Spleen (tissue), 11 donors: ENCODE measurements around the gene MDGA2. TPM values are rescaled to one million over a fixed set of nuclear protein-coding genes. Genes with fewer than 3 reads are reported as not detected.

Experiments used
- DNase-seq: peaks from one replicate; pipeline ENCODE4 v3.0.0-alpha.2; 2020
- H3K27ac ChIP-seq, 8 donors: fragments of 200-600 bp; sonication (generic) in 7 of 8; 1 replicate in 4 of 8; 2 replicates in 4 of 8; pipeline versions ENCODE4 v1.5.0 to v1.8.0; 2016 to 2021; ENCODE audit warnings: inconsistent platforms in 4 of 8, mild to moderate bottlenecking in 4 of 8, moderate library complexity in 1 of 8
- H3K27me3 ChIP-seq, 7 donors: fragments of 200-600 bp; sonication (generic) in 6 of 7; replicated peaks in 1 of 7; 1 replicate in 4 of 7; 2 replicates in 3 of 7; pipeline versions ENCODE4 v1.5.0 to v1.8.0; 2016 to 2021; ENCODE audit warnings: inconsistent platforms in 3 of 7, mild to moderate bottlenecking in 1 of 7
- H3K36me3 ChIP-seq, 6 donors: fragments of 200-600 bp; sonication (generic) in 5 of 6; 1 replicate in 4 of 6; 2 replicates in 2 of 6; pipeline versions ENCODE4 v1.5.0 to v1.8.0; 2016 to 2021; ENCODE audit warnings: inconsistent platforms in 2 of 6
- H3K4me1 ChIP-seq, 6 donors: fragments of 200-600 bp; sonication (generic) in 5 of 6; 1 replicate in 3 of 6; 2 replicates in 3 of 6; pipeline versions ENCODE4 v1.5.0 to v1.8.0; 2016 to 2021; ENCODE audit warnings: inconsistent platforms in 3 of 6
- H3K4me3 ChIP-seq, 8 donors: fragments of 200-600 bp; sonication (generic) in 7 of 8; 1 replicate in 4 of 8; 2 replicates in 4 of 8; pipeline versions ENCODE4 v1.5.0 to v1.8.0; 2016 to 2021; ENCODE audit warnings: inconsistent platforms in 4 of 8, mild to moderate bottlenecking in 4 of 8, moderate library complexity in 2 of 8
- H3K9me3 ChIP-seq, 8 donors: fragments of 200-600 bp; sonication (generic) in 7 of 8; 1 replicate in 4 of 8; 2 replicates in 4 of 8; pipeline versions ENCODE4 v1.5.0 to v1.8.0; 2016 to 2021; ENCODE audit warnings: inconsistent platforms in 4 of 8
- CTCF ChIP-seq, 11 experiments: fragments of 200-600 bp in 7 of 11; fragments of 450-650 bp in 4 of 11; sonication (generic) in 4 of 11; IDR thresholded peaks in 8 of 11; conservative IDR thresholded peaks in 3 of 11; 1 replicate in 7 of 11; 2 replicates in 4 of 11; pipeline versions ENCODE4 v1.4.0 to v1.8.0; 2016 to 2021; ENCODE audit warnings: antibody characterized with exemption in 11 of 11, inconsistent platforms in 4 of 11, mild to moderate bottlenecking in 1 of 11
- POLR2A ChIP-seq, 3 donors: fragments of 450-650 bp; IDR thresholded peaks; one replicate each; pipeline ENCODE4 v1.5.1; 2017; ENCODE audit warnings: antibody characterized with exemption in 3 of 3, mild to moderate bottlenecking in 1 of 3
- POLR2AphosphoS5 ChIP-seq, 3 donors: sonication (generic); formaldehyde crosslinking; IDR thresholded peaks; one replicate each; pipeline ENCODE4 v1.5.1; 2017; ENCODE audit warnings: antibody characterized with exemption in 3 of 3
- WGBS, 5 donors: extraction: QIAGEN DNeasy Blood & Tissue Kit in 3 of 5; methylation state at CpG; one replicate each; pipeline versions ENCODE4 v1.1.5 to v1.1.7; 2013 to 2018; 5-methylcytosine and 5-hydroxymethylcytosine counted together
- intact Hi-C: fragments of 100-400 bp; cut with DNase I; formaldehyde crosslinking; loops from one replicate; pipeline ENCODE4 v1.15.0; 2023; ENCODE audit warnings: low total_unique reads
- polyA plus RNA-seq, 3 donors: library from polyadenylated mRNA; stranded (reverse); fragments of 200-250 nt; gene quantifications; one replicate each; pipeline ENCODE4 v1.2.1, GENCODE V29; 2013
- total RNA-seq, 7 donors: library from RNA; depleted of rRNA in 3 of 7; stranded (reverse); fragments of >200 nt in 3 of 7; fragmentation: NEBNext Ultra II Directional in 4 of 7; extraction: Animal tissue kit (Norgen Biotek cat#: 25700) in 4 of 7; gene quantifications; one replicate each; pipeline versions ENCODE4 v1.1.0 to v1.2.1, GENCODE V29; 2016 to 2021
- donor health status: healthy with polysubstance abuse.
- donor health status: DM: no; HTN: no; CAD: no; lungs with moderate emphysema.
- donor health status: DM: no; HTN: no; CAD: no.
- donor health status: Bipolar disorder and iron deficiency.
- donor health status: healthy.
- donor health status: DM: no; HTN: no; CAD: no.
- donor health status: DM: yes; HTN: yes; CAD: no.

MDGA2 gene
- total and polyA plus RNA-seq, 10 donors = 0.06 to 0.26 (median 0.07) TPM; not detected in 7

- H3K4me3 ChIP-seq = no peak overlapping the region
- 54 to 64% (median 62%) methylated on average over 3 of the region's 3 CpGs for WGBS, 5 donors
- no peaks in the 10 kb centered on the region for H3K27me3 ChIP-seq
- no peaks in the 10 kb centered on the region for H3K9me3 ChIP-seq
- TF ChIP-seq POLR2AphosphoS5 (IDR thresholded peaks at IDR 0.05) (no peak), CTCF (IDR thresholded peaks at IDR 0.05 in 8 of 11, conservative IDR thresholded peaks at IDR 0.05 in 3 of 11) (no peak), POLR2A (IDR thresholded peaks at IDR 0.05) (no peak)
- H3K36me3 ChIP-seq = no peaks in the 10 kb centered on the region
- intact Hi-C loops = no loop called here
- H3K27ac ChIP-seq = no peak overlapping the region
- DNase-seq = no peak
- H3K4me1 ChIP-seq = no peaks in the 10 kb centered on the region
These were observed 398.5 kb downstream of the MDGA2 start for GRCh38 chr14:47276931-47277330.

- Histone ChIP-seq H3K36me3 (no peaks in the 10 kb centered on the region), H3K27me3 (no peaks in the 10 kb centered on the region), H3K4me3 (no peak overlapping the region), H3K4me1 (no peaks in the 10 kb centered on the region), H3K9me3 (no peaks in the 10 kb centered on the region), H3K27ac (no peak overlapping the region)
- TF ChIP-seq POLR2AphosphoS5 (IDR thresholded peaks at IDR 0.05) (no peak), CTCF (IDR thresholded peaks at IDR 0.05 in 8 of 11, conservative IDR thresholded peaks at IDR 0.05 in 3 of 11) (no peak), POLR2A (IDR thresholded peaks at IDR 0.05) (no peak)
- DNase-seq = no peak
- intact Hi-C loops = no loop called here
- WGBS, 5 donors = 68 to 93% (median 81%) methylated on average over 5 of the region's 5 CpGs
These were observed 401.5 kb downstream of the MDGA2 start for GRCh38 chr14:47273939-47274338.

- intact Hi-C loops = no loop called here
- no peak overlapping the region for H3K4me3 ChIP-seq
- H3K36me3 ChIP-seq = no peaks in the 10 kb centered on the region
- no peaks in the 10 kb centered on the region for H3K9me3 ChIP-seq
- 68 to 85% (median 82%) methylated on average over 4 of the region's 4 CpGs for WGBS, 5 donors
- no peak overlapping the region for H3K27ac ChIP-seq
- no peaks in the 10 kb centered on the region for H3K27me3 ChIP-seq
- DNase-seq = no peak
- H3K4me1 ChIP-seq = no peaks in the 10 kb centered on the region
- TF ChIP-seq POLR2AphosphoS5 (IDR thresholded peaks at IDR 0.05) = no peak
- no peak for TF ChIP-seq POLR2A (IDR thresholded peaks at IDR 0.05)
- no peak for TF ChIP-seq CTCF (IDR thresholded peaks at IDR 0.05 in 8 of 11, conservative IDR thresholded peaks at IDR 0.05 in 3 of 11)
These were observed 404.7 kb downstream of the MDGA2 start for GRCh38 chr14:47270715-47271114.

GRCh38 chr14:47269756-47270492, 405.5 kb downstream of the MDGA2 start:
- Histone ChIP-seq H3K36me3 (no peaks in the 10 kb centered on the region), H3K27me3 (no peaks in the 10 kb centered on the region), H3K27ac (no peak overlapping the region), H3K9me3 (no peaks in the 10 kb centered on the region), H3K4me1 (no peaks in the 10 kb centered on the region), H3K4me3 (no peak overlapping the region)
- WGBS, 5 donors = 80 to 88% (median 84%) methylated on average over 6 of the region's 6 CpGs
- TF ChIP-seq POLR2A (IDR thresholded peaks at IDR 0.05) (no peak), POLR2AphosphoS5 (IDR thresholded peaks at IDR 0.05) (no peak), CTCF (IDR thresholded peaks at IDR 0.05 in 8 of 11, conservative IDR thresholded peaks at IDR 0.05 in 3 of 11) (no peak)
- no peak for DNase-seq
- intact Hi-C loops = no loop called here
